Measurements from ENCODE around the gene ZNF83.

DNA sequence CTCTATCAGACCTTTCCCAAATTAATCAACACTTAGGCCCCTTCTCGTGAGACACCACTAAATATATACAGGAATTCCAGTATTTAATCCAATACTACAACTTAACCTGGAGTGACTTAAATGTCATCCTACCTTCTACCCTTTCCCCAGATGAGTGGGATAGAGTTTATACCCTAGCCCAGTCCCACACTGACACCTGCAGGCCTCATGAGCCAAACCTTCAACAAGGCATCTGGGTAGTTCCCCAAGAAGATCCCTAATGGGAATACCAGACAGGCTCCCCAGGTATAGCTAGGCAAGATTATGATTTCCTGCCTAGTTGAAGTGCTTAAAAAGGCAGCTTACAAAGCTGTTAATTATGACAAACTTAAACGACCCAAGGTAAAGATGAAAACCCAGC, 15.9 kb downstream of the ZNF83 start:
- TF ChIP-seq, protein P1, sequence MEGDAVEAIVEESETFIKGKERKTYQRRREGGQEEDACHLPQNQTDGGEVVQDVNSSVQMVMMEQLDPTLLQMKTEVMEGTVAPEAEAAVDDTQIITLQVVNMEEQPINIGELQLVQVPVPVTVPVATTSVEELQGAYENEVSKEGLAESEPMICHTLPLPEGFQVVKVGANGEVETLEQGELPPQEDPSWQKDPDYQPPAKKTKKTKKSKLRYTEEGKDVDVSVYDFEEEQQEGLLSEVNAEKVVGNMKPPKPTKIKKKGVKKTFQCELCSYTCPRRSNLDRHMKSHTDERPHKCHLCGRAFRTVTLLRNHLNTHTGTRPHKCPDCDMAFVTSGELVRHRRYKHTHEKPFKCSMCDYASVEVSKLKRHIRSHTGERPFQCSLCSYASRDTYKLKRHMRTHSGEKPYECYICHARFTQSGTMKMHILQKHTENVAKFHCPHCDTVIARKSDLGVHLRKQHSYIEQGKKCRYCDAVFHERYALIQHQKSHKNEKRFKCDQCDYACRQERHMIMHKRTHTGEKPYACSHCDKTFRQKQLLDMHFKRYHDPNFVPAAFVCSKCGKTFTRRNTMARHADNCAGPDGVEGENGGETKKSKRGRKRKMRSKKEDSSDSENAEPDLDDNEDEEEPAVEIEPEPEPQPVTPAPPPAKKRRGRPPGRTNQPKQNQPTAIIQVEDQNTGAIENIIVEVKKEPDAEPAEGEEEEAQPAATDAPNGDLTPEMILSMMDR (IDR thresholded peaks at IDR 0.05; ENCODE audit: low read length): no peak
- TF ChIP-seq EZH2phosphoT487 (IDR thresholded peaks at IDR 0.05; ENCODE audit: low read length): no peak
